GM19372 (cell line): ENCODE results near the gene METTL5.

Experiments used
- ATAC-seq: cut with Tn5 transposase; IDR thresholded peaks from one replicate; pipeline ENCODE4 v1.9.1; 2021; ENCODE audit warnings: mild to moderate bottlenecking, low read depth, moderate library complexity; ENCODE audit not compliant: unreplicated experiment

Gene METTL5

DNA sequence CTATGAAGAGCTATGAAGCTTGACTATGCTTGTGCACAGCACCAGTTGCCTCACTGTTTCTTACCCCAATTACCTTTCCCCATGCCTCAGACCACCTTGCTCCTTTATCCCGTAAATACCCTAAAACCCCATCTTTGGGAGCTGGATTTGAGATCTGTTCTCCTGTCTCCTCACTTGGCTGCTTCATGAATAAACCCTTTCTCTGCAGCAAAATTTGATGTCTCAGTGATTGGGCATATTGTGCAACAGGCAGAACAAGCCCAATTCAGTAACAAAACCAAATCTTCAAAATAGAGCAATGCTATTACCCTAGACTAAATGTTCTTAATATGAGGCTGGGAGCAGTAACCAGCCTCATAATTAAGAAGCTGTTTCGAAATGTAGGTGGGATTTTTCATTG, 29.5 kb downstream of the METTL5 start:
- ATAC-seq, result no peak

DNA sequence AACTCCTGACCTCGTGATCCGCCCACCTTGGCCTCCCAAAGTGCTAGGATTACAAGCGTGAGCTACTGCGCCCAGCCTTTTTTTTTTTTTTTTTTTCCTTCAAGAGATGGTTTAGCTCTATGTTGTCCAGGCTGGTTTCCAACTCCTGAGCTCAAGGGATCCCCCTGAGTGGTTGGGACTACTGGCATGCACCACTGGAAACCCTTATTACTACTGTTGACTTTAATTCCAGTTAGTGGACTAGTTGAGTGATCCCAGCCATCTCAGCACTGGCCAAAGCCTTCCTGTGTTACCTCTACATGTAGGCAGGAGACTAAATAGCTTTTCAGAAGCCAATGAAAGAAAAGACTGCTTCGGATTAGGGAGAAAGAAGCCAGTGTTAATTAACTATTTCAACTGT, 34.1 kb downstream of the METTL5 start:
- no peak for ATAC-seq

DNA sequence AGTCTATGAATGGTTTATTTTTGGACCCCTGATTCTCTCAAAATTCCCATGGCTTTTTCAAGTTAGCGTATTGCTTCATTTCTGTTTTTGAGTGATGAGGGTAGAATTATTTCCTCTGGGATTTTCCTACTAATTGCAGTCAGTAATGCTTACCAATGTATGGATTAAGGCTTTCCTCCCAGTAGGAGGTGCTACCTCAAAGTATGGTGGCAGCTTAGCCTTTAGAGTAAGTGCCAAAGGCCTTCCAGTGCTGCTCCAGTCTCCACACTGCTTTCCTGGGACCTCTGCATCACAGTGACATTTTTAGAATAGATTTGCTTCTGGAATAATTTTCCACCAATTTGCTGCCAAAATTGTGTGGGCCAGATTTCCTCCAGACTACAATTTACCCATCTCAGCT, 42.2 kb downstream of the METTL5 start:
- no peak for ATAC-seq

DNA sequence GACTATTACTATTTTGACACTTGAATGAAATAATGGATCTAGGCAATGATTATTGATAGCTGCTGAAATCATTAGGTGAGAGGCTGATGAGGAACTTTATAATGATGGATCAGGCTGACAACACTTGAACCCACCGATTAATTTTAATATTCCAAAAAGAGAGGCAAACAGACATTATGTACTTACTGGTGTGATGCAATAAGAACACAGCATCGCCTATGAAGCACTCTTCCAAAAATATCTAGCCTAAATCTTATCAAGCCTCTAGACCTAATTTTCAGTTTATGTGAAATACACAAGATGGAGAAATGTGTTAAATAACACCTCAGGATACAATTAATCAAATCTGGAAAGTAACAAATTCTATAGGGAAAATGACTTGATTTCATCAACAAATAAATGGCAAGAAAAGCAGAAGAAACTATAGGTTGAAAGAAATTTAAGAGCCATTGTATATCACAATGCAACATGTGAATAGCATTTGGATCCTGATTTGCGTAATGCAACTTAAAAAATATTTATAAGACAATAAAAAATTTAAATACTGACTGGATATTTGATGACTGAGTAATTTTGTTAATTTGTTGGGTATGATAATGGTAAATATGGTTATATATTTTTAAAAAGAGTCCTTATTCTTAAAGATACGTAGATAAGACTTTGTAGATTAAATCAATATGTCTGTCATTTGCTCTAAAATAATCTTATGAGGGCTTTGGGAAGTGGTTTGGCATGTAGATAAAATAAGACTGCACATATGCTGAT, 43.3 kb downstream of the METTL5 start:
- ATAC-seq, result no peak

DNA sequence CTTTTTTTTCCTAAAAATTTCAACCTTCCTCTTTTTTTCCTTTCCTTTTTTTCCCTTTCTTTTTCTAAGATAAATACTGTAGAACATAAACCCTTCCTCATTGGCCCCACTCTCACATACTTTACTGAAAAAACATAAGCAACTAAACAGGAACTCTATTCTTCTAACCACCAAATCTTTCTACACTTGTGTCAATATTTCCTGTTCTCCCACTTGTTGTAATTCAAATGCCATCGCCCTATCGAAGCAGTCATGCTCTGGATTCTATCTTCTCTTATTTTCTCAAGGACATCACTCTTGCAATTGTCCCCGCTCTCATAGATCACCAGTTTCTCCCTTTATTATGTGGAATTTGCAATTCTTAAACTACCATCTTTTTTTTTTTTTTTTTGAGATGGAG, 46.3 kb downstream of the METTL5 start:
- no peak for ATAC-seq

DNA sequence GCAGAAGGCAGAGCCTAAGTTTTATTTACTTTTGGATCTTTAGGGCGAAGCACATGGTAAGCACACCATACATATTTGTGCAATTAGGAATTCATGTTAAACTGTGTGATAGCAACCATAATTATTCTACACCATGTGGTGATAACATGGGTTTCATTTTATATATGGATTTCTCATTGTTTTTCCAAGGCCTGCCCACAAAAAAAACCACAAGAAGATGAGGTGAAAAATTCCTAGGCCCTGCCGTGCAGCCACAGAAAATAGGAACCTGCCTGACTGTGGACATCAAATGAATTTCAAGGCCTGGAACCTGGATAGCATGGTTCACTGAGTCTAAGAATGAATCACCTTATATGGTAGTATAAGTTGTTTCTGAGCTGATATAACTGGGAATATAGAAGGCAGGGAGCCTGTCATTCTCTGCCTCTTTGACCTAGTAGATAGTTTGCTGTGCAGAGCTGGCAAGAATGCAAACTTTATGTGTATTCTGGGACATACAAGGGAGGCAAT, 48.4 kb downstream of the METTL5 start:
- no peak for ATAC-seq

DNA sequence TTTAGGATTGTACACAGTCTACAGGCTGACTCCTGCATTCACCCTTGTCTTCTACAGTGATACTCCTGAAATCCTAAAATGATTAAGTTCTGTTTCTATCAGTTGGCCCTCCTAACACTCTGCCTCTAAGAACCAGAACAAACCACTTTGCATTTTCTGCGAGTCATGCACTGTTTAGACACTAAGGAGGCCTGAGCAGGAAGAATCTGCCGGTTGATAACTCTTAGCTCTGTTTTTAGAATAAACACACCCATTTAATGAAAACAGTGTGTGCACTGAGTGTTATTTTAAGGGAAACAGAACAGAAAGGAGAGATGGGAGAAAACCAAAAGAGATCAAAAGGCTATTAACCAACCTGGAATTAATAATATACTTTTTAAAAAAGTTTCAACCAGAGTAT, 48.9 kb downstream of the METTL5 start:
- ATAC-seq, result no peak

DNA sequence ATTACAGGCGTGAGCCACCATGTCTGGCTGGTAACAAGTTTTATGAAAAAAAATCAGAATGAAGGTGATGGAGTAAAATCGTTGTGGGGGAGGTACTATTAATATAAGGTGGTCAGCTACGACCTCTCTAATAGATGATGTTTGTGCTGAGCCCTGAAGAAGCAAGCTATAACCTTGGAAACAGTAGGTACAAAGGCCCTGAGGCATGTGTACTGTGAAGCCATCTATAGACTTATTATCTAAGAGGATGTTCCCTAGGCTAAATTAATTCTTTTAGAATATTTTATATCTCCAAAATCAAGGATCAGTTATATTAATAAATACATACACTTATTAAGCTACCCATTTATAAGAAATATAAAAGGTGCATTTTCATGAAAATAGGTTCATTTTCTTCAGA, 49.4 kb downstream of the METTL5 start:
- ATAC-seq, result no peak

DNA sequence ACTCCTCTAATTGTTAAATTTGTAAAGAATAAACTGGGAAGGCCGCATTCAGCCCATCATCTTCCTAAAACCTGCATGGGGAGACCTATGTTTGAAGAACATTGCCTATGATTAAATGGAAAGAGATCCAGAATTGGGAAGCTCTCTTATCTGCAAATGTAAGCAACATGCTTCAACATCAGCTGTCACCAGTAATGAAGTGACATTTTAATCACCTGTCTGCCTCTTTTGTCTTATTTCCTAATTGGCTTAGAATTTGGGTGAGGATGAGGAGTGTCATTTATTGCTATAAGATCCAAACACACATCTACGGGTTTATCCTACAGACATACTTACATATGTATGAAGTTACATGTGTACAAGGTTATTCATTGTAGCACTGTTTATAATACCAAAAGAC, 52.1 kb downstream of the METTL5 start:
- ATAC-seq, result no peak

DNA sequence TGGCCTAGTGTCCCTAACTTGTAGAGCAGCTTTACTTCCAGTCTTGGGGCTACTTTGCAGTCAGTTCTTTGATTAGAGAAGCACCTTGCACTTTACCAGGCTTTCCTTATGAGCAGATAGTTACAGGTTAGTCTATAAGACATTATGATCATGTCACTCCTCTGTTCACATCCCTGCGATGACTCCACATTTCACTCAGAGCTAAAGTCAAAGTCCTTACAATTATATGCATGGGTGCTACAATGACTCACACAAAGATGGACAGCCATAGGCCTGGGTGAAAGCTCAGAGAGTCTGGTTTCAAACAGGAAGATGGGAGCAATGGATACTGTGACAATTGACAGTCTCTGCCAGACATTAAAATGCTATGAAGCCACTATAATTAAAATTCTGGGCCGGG, 53.1 kb downstream of the METTL5 start:
- ATAC-seq, result no peak

DNA sequence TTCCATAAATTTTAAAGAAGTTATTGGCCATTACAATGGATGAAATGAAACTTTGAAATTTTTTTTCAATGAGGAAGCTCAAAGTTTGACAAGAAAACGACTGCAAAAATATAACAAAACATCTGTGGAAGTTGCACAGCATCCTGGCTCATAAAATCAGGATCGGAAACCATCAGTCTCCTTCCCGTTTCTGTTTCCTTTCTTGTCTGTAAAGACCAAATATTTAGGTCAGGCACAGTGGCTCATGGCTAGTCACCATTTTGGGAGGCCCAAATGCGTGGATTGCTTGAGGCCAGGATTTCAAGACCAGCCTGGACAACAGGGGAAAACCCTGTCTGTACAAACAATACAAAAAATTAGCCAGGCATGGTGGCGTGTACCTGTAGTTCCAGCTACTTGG, 53.7 kb downstream of the METTL5 start:
- no peak for ATAC-seq

DNA sequence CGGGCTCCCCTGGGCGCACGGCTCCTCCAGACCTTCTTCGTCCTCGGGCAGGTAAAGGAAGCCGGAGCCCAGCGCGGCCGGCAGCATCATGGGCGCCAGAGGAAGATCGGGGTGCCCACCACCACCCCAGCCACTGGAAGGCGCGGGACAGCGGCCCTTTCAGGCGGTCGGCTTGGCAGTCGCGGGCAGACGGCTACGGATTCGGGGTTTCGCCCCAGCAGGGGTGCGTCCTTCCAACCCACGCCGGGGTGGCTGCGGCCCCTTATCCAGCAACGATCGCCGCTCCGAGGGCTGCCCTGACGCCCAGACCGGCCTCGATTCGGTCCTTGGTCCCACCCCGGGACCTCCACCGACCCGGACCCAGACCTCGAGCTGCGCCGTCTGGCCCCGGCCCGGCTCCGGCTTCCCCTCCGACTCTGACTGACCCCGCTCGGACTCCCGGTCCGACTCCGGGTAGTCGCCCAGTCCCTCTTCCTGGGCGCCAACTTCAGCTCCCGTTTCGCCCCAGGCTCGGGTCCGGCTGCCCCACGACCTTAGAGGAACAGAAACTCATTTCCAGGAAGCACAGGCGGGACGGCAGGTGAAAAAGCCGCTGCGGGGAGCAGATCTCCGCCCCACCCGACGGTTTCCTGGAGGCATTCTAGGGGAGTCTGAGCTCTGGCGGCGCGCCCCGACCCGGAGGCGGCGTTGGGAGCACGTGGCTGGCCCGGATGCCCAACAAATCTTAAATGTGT, 56.3 kb downstream of the METTL5 start:
- no peak for ATAC-seq

DNA sequence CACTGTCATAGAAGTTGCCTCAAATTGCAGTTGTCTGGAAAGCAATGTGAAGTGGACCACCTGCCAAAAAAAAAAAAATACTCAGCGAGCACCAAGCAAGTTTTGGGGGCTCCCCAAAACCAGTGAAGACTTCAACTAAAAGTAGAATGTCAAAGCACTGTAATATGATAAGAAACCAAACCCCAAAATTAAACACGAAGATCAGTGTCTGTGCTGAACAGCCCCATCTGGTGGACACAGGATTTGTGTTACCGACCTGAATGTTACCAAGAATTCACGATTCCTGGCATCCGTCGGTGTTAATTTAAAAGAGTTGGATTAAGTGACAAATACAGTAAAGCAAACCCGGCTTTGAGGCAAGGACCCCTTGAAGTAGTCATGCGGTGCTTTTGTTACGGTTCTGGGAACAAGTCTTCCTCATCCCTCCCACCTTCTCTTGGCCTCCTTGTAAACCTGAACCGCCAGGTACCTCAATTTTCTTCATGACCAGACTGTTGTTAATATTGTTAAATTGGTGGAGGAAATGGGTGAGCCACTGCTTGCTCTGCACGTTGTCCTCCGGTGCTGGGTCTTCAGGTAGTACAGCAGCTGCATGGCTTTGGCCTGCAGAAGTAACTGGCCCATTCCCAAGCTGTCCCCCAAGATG, 57.3 kb downstream of the METTL5 start:
- no peak for ATAC-seq

DNA sequence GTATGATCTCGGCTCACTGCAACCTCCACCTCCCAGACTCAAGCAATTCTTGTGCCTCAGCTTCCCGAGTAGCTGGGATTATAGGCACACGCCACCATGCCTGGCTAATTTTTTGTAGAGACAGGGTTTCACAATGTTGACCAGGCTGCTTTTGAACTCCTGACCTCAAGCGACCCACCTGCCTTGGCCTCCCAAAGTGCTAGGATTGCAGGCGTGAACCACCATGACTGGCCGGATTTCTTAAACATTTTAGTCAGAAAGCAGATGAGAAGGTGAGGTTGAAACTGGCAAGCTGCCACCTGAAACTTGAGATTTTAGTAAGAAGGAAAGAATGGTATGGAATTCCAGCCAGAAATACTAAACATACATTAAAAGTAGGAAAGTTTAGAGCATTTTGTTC, 59.2 kb downstream of the METTL5 start:
- no peak for ATAC-seq

DNA sequence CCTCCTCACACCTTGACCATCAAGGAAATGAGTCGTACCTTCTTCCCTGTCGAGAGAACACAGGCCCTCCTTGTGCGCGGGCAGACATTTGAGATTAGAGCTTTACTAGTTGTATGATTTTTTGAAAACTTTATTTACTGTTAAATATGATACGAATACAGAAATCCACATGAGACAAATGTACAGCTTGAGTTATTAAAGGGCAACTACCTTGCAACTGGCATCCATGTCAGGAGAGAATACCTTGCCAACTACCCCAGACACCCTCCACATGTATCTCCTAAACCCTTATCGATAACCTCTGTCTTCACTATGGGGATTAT, 62.8 kb downstream of the METTL5 start:
- ATAC-seq, result no peak
